HCT116 (cell line): Measurements from ENCODE around the gene KYAT1. TPM values are rescaled to one million over a fixed set of nuclear protein-coding genes. Genes with fewer than 3 reads are reported as not detected.

Experiments used
- ATAC-seq: fragments of 200-7000 bp; cut with Tn5 transposase; 2 replicates; pipeline ENCODE4 v1.9.1; 2020; ENCODE audit warnings: mild to moderate bottlenecking, moderate library complexity
- BruUV-seq: library from RNA; stranded (reverse); fragments of 400-500 nt; replicated peaks from 2 replicates; lab custom pipeline; 2021; lab: Mats Ljungman, UMichigan
- CTCF ChIA-PET: fragments of 300-600 bp; sonication (Branson Sonifier 250); formaldehyde crosslinking; loops from one replicate; lab custom pipeline; 2021; ENCODE audit warnings: antibody characterized with exemption; lab: Charles Lee
- POLR2A ChIA-PET: fragments of 300-600, 350-600 bp; sonication (Branson Sonifier 250); formaldehyde crosslinking; loops from one replicate; lab custom pipeline; 2021; ENCODE audit warnings: antibody characterized with exemption; lab: Charles Lee
- RAD21 ChIA-PET, 2 experiments: fragments of 300-600 bp; sonication (Branson Sonifier 250); formaldehyde crosslinking; loops; one replicate each; lab custom pipeline; 2023; ENCODE audit warnings: low total read pairs in 2 of 2; ENCODE audit not compliant: uncharacterized antibody in 2 of 2, unreplicated experiment in 2 of 2, low non-redundant PET in 1 of 2; lab: Charles Lee
- DNase-seq: peaks from one replicate; pipeline ENCODE4 v3.0.0-alpha.2; 2010; ENCODE audit warnings: low read depth, low spot score
- H2AFZ ChIP-seq: fragments of 200-600 bp; shearing (Covaris generic), sonication (generic); 2 replicates; pipeline ENCODE4 v1.6.1; 2017; ENCODE audit warnings: low read depth, mixed run types, mixed read lengths, antibody characterized with exemption, low read length; ENCODE audit not compliant: poor library complexity, severe bottlenecking
- H3K27ac ChIP-seq: 2 replicates; pipeline ENCODE4 v1.5.1; 2012; ENCODE audit warnings: low read depth, low read length
- H3K27me3 ChIP-seq: fragments of 200-600 bp; sonication (generic); 2 replicates; pipeline ENCODE4 v1.6.1; 2016; ENCODE audit warnings: mixed run types, low read length, mixed read lengths; ENCODE audit not compliant: insufficient read depth
- H3K36me3 ChIP-seq, 2 experiments: fragments of 200-500 bp in 1 of 2; fragments of 200-600 bp in 1 of 2; sonication (Bioruptor generic) in 1 of 2; sonication (generic) in 1 of 2; 2 replicates each; pipeline versions ENCODE4 v1.5.1 to v1.6.1; 2014 to 2016; ENCODE audit warnings: low read length in 2 of 2, inconsistent platforms in 1 of 2, mixed read lengths in 1 of 2, mixed run types in 1 of 2; ENCODE audit not compliant: insufficient read depth in 2 of 2, control insufficient read depth in 1 of 2
- H3K4me1 ChIP-seq, 2 experiments: fragments of 200-600 bp in 1 of 2; sonication (generic) in 1 of 2; 2 replicates each; pipeline versions ENCODE4 v1.5.1 to v1.6.1; 2012 to 2017; ENCODE audit warnings: low read length in 2 of 2, inconsistent platforms in 1 of 2, mild to moderate bottlenecking in 1 of 2, mixed read lengths in 1 of 2, mixed run types in 1 of 2, moderate library complexity in 1 of 2; ENCODE audit not compliant: insufficient read depth in 2 of 2, control insufficient read depth in 1 of 2
- H3K4me2 ChIP-seq: fragments of 200-600 bp; sonication (generic); 2 replicates; pipeline ENCODE4 v1.6.1; 2017; ENCODE audit warnings: mixed run types, low read length, mixed read lengths
- H3K4me3 ChIP-seq, 2 experiments: fragments of 200-600 bp in 1 of 2; sonication (generic) in 1 of 2; replicated peaks in 1 of 2; 2 replicates each; pipeline ENCODE4 v1.5.1; 2011 to 2016; ENCODE audit warnings: low read length in 2 of 2, control low read depth in 1 of 2, low read depth in 1 of 2, mild to moderate bottlenecking in 1 of 2, mixed read lengths in 1 of 2, mixed run types in 1 of 2
- H3K79me2 ChIP-seq: fragments of 200-600 bp; sonication (generic); 2 replicates; pipeline ENCODE4 v1.6.1; 2017; ENCODE audit warnings: mild to moderate bottlenecking, mixed run types, low read length, moderate library complexity, mixed read lengths; ENCODE audit not compliant: insufficient read depth
- H3K9ac ChIP-seq: fragments of 200-600 bp; sonication (generic); 2 replicates; pipeline ENCODE4 v1.6.1; 2016; ENCODE audit warnings: low read length, mixed read lengths
- H3K9me2 ChIP-seq: fragments of 200-600 bp; sonication (generic), shearing (Covaris generic); 2 replicates; pipeline ENCODE4 v1.6.1; 2017; ENCODE audit warnings: mixed run types, mild to moderate bottlenecking, moderate library complexity; ENCODE audit not compliant: insufficient read depth
- H3K9me3 ChIP-seq, 2 experiments: fragments of 200-500 bp in 1 of 2; fragments of 200-600 bp in 1 of 2; sonication (Bioruptor generic) in 1 of 2; sonication (generic) in 1 of 2; 2 replicates each; pipeline ENCODE4 v1.6.1; 2014 to 2017; ENCODE audit warnings: low read length in 2 of 2, mixed read lengths in 2 of 2, inconsistent platforms in 1 of 2, low read depth in 1 of 2, mild to moderate bottlenecking in 1 of 2, mixed run types in 1 of 2, moderate library complexity in 1 of 2; ENCODE audit not compliant: control insufficient read depth in 1 of 2, insufficient read depth in 1 of 2
- H4K20me1 ChIP-seq: fragments of 200-600 bp; sonication (generic), shearing (Covaris generic); 2 replicates; pipeline ENCODE4 v1.6.1; 2017; ENCODE audit warnings: mixed run types, mild to moderate bottlenecking, moderate library complexity; ENCODE audit not compliant: insufficient read depth
- ATF3 ChIP-seq: IDR thresholded peaks from 2 replicates; pipeline ENCODE4 v1.6.1; 2012
- CBX3 ChIP-seq: IDR thresholded peaks from 2 replicates; pipeline ENCODE4 v1.6.1; 2012; ENCODE audit warnings: low read depth
- CEBPB ChIP-seq: IDR thresholded peaks from 2 replicates; pipeline ENCODE4 v1.6.1; 2012; ENCODE audit warnings: low read depth
- CTCF ChIP-seq, 3 experiments: fragments of 200-600 bp in 1 of 3; sonication (generic) in 1 of 3; IDR thresholded peaks in 2 of 3; conservative IDR thresholded peaks in 1 of 3; 2 replicates each; pipeline ENCODE4 v1.5.1; 2012 to 2017; ENCODE audit warnings: low read depth in 2 of 3, low read length in 2 of 3, antibody characterized with exemption in 1 of 3, borderline replicate concordance in 1 of 3, control low read depth in 1 of 3, mild to moderate bottlenecking in 1 of 3, mixed read lengths in 1 of 3, mixed run types in 1 of 3, moderate library complexity in 1 of 3; ENCODE audit not compliant: insufficient read depth in 1 of 3
- EGR1 ChIP-seq: IDR thresholded peaks from 2 replicates; pipeline ENCODE4 v1.6.1; 2012; ENCODE audit warnings: low read depth
- ELF1 ChIP-seq: IDR thresholded peaks from 2 replicates; pipeline ENCODE4 v1.6.1; 2012; ENCODE audit warnings: low read depth, borderline replicate concordance
- EZH2 ChIP-seq: fragments of 200-600 bp; sonication (generic); IDR thresholded peaks from 2 replicates; pipeline ENCODE4 v1.6.1; 2017; ENCODE audit warnings: antibody characterized with exemption, mixed run types
- EZH2phosphoT487 ChIP-seq: fragments of 200-600 bp; IDR thresholded peaks from 2 replicates; pipeline ENCODE4 v1.6.1; 2018; ENCODE audit warnings: antibody characterized with exemption, borderline replicate concordance
- JUND ChIP-seq: IDR thresholded peaks from 2 replicates; pipeline ENCODE4 v1.6.1; 2012
- MAX ChIP-seq: IDR thresholded peaks from 2 replicates; pipeline ENCODE4 v1.6.1; 2012
- POLR2A ChIP-seq: IDR thresholded peaks from 2 replicates; pipeline ENCODE4 v1.7.0; 2011; ENCODE audit warnings: borderline replicate concordance; ENCODE audit not compliant: insufficient read depth, insufficient read length; ENCODE audit errors: extremely low read depth
- POLR2AphosphoS5 ChIP-seq: IDR thresholded peaks from 2 replicates; pipeline ENCODE4 v1.6.1; 2011; ENCODE audit warnings: mild to moderate bottlenecking, low read depth, low read length, moderate library complexity
- RAD21 ChIP-seq: IDR thresholded peaks from 2 replicates; pipeline ENCODE4 v1.6.1; 2012; ENCODE audit warnings: low read depth, mild to moderate bottlenecking
- REST ChIP-seq: IDR thresholded peaks from 2 replicates; pipeline ENCODE4 v1.6.1; 2012; ENCODE audit warnings: low read depth
- SIN3A ChIP-seq: IDR thresholded peaks from 2 replicates; pipeline ENCODE4 v1.6.1; 2012; ENCODE audit warnings: low read depth
- SP1 ChIP-seq: IDR thresholded peaks from 2 replicates; pipeline ENCODE4 v1.6.1; 2012; ENCODE audit warnings: low read depth
- YY1 ChIP-seq: IDR thresholded peaks from 2 replicates; pipeline ENCODE4 v1.6.1; 2011; ENCODE audit warnings: low read length, low read depth, moderate library complexity, mild to moderate bottlenecking; ENCODE audit not compliant: insufficient replicate concordance; ENCODE audit errors: extremely low read depth
- ZBTB33 ChIP-seq: IDR thresholded peaks from 2 replicates; pipeline ENCODE4 v1.6.1; 2011; ENCODE audit warnings: mild to moderate bottlenecking, low read length, moderate library complexity; ENCODE audit not compliant: insufficient replicate concordance; ENCODE audit errors: extremely low read depth
- intact Hi-C: fragments of 100-400 bp; cut with micrococcal nuclease; formaldehyde crosslinking; loops from 2 replicates; pipeline ENCODE4 v1.10.0; 2022
- total RNA-seq: library from RNA; stranded (reverse); gene quantifications from one replicate; pipeline ENCODE4 v1.2.1, GENCODE V29; 2021; ENCODE audit not compliant: unreplicated experiment

Gene KYAT1
- total RNA-seq, 1 experiment from 2014 or later: 10.1 TPM

GRCh38 chr9:128829477-128830251, 52.1 kb downstream of the KYAT1 start, which contains the start of gene SPOUT1:
Gene SPOUT1 (minus strand): TSS chr9:128829794. CDS start chr9:128829780, 14 bp downstream.
- BruUV-seq: no TSS peak
- peak within 1 kb of the TSS; percentile 78 for H3K27ac ChIP-seq
- no peaks in the 10 kb centered on the region for H3K9me3 ChIP-seq
- ChIA-PET POLR2A (interaction anchor here (1.0 to 1.6 kb wide), 3 partner anchors 10 to 145 kb away, joined by 5 to 9 read pairs (median 7); partner anchors contain the start of gene ENDOG), CTCF (interaction anchor here (0.7 to 2.4 kb wide), 6 partner anchors 10 to 99 kb away, joined by 3 to 23 read pairs (median 4); partner anchors contain the start of gene ENDOG), RAD21 (interaction anchor here in 1 of 2 experiments (1.0 kb wide), 1 partner anchor 12 kb away, joined by 4 read pairs; the partner anchor contains the start of gene ENDOG)
- H3K36me3 ChIP-seq: peaks cover 19 to 22% of the 10 kb centered on the region in 2 experiments; a peak in 3 of 4 replicates
- peak within 1 kb of the TSS; percentile 95 to 97 for H3K4me3 ChIP-seq
- H3K4me2 ChIP-seq: peak within 1 kb of the TSS; percentile 90
- DNase-seq (peak; percentile 81), ATAC-seq (peak; percentile 94)
- peak within 1 kb of the TSS; percentile 97 for H3K9ac ChIP-seq
- intact Hi-C loops: no loop called here
- H3K9me2 ChIP-seq: no peaks in the 10 kb centered on the region
- H3K79me2 ChIP-seq: peaks cover 25% of the 10 kb centered on the region
- H4K20me1 ChIP-seq: 0 out of 2 replicates have a peak, but pooled peaks cover 5% of the 10 kb centered on the region
- H3K4me1 ChIP-seq: peaks cover 11 to 17% of the 10 kb centered on the region in 2 experiments
- no peaks in the 10 kb centered on the region for H3K27me3 ChIP-seq
- no peak within 1 kb of the TSS for H2AFZ ChIP-seq
- peak; percentile 86 for TF ChIP-seq SIN3A
- no peak for TF ChIP-seq JUND
- no peak for TF ChIP-seq CTCF (IDR thresholded peaks at IDR 0.05 in 2 of 3, conservative IDR thresholded peaks at IDR 0.05 in 1 of 3; ENCODE audit: borderline replicate concordance in 1 of 3, insufficient read depth in 1 of 3, low read depth in 2 of 3, low read length in 2 of 3)
- TF ChIP-seq EGR1: no peak
- peak; percentile 80 for TF ChIP-seq POLR2A
- TF ChIP-seq POLR2AphosphoS5: peak; percentile 89
- TF ChIP-seq CBX3: no peak
- no peak for TF ChIP-seq RAD21
- TF ChIP-seq YY1: peak; percentile 90
- no peak for TF ChIP-seq ATF3
- TF ChIP-seq EZH2: no peak
- TF ChIP-seq CEBPB: no peak
- TF ChIP-seq REST: no peak
- TF ChIP-seq ELF1: no peak
- 0 out of 2 replicates have a peak, but pooled peaks have one; percentile 64 for TF ChIP-seq SP1
- no peak for TF ChIP-seq ZBTB33
- no peak for TF ChIP-seq EZH2phosphoT487
- peak; percentile 89 for TF ChIP-seq MAX
